Endothelial cell of umbilical vein (primary cell): ENCODE measurements around the gene CDH22.

Experiments
- CTCF ChIP-seq, 2 donors: IDR thresholded peaks; 1 replicate in 1 of 2; 2 replicates in 1 of 2; pipeline ENCODE4 v1.5.1; 2011; ENCODE audit warnings: low read length in 2 of 2, mild to moderate bottlenecking in 2 of 2, moderate library complexity in 2 of 2, control low read depth in 1 of 2, inconsistent platforms in 1 of 2, low read depth in 1 of 2; ENCODE audit not compliant: insufficient read depth in 1 of 2; ENCODE audit errors: extremely low read depth in 1 of 2
- EZH2 ChIP-seq: IDR thresholded peaks from 2 replicates; pipeline ENCODE4 v1.6.1; 2012; ENCODE audit warnings: borderline replicate concordance, low read depth, mild to moderate bottlenecking, moderate library complexity, low read length, inconsistent platforms; ENCODE audit not compliant: severe bottlenecking
- POLR2A ChIP-seq: IDR thresholded peaks from 2 replicates; pipeline ENCODE4 v1.6.1; 2012; ENCODE audit warnings: low read depth, mild to moderate bottlenecking, control low read depth, low read length
- POLR2AphosphoS5 ChIP-seq: IDR thresholded peaks from 2 replicates; pipeline ENCODE4 v1.6.1; 2012; ENCODE audit warnings: low read depth, mild to moderate bottlenecking, control low read depth, low read length, moderate library complexity; ENCODE audit not compliant: insufficient read depth

GRCh38 chr20:46242390-46242789, 65.9 kb downstream of the CDH22 start:
- TF ChIP-seq POLR2AphosphoS5 (no peak), CTCF (IDR thresholded peaks at IDR 0.05; ENCODE audit: extremely low read depth in 1 of 2, insufficient read depth in 1 of 2, low read depth in 1 of 2, low read length in 2 of 2) (no peak), EZH2 (no peak), POLR2A (no peak)
